HCT116 (cell line): ENCODE results near the gene DCTN4.

Source experiments
- CEBPB ChIP-seq: IDR thresholded peaks from 2 replicates; pipeline ENCODE4 v1.6.1; 2012; ENCODE audit warnings: low read depth
- EGR1 ChIP-seq: IDR thresholded peaks from 2 replicates; pipeline ENCODE4 v1.6.1; 2012; ENCODE audit warnings: low read depth
- EZH2 ChIP-seq: fragments of 200-600 bp; sonication (generic); IDR thresholded peaks from 2 replicates; pipeline ENCODE4 v1.6.1; 2017; ENCODE audit warnings: antibody characterized with exemption, mixed run types
- EZH2phosphoT487 ChIP-seq: fragments of 200-600 bp; IDR thresholded peaks from 2 replicates; pipeline ENCODE4 v1.6.1; 2018; ENCODE audit warnings: antibody characterized with exemption, borderline replicate concordance
- FOSL1 ChIP-seq: IDR thresholded peaks from 2 replicates; pipeline ENCODE4 v1.6.1; 2012; ENCODE audit warnings: low read depth
- JUND ChIP-seq: IDR thresholded peaks from 2 replicates; pipeline ENCODE4 v1.6.1; 2012
- POLR2A ChIP-seq: IDR thresholded peaks from 2 replicates; pipeline ENCODE4 v1.7.0; 2011; ENCODE audit warnings: borderline replicate concordance; ENCODE audit not compliant: insufficient read depth, insufficient read length; ENCODE audit errors: extremely low read depth
- POLR2AphosphoS5 ChIP-seq: IDR thresholded peaks from 2 replicates; pipeline ENCODE4 v1.6.1; 2011; ENCODE audit warnings: mild to moderate bottlenecking, low read depth, low read length, moderate library complexity
- SRF ChIP-seq: IDR thresholded peaks from 2 replicates; pipeline ENCODE4 v1.6.1; 2012; ENCODE audit warnings: low read depth
- YY1 ChIP-seq: IDR thresholded peaks from 2 replicates; pipeline ENCODE4 v1.6.1; 2011; ENCODE audit warnings: low read length, low read depth, moderate library complexity, mild to moderate bottlenecking; ENCODE audit not compliant: insufficient replicate concordance; ENCODE audit errors: extremely low read depth
- ZNF274 ChIP-seq: fragments of 200-500 bp; sonication (Bioruptor generic); IDR thresholded peaks from 2 replicates; pipeline ENCODE4 v1.6.1; 2014; ENCODE audit warnings: mild to moderate bottlenecking, low read depth, low read length, inconsistent platforms
- TF ChIP-seq, protein P1 (sequence below), 3 experiments: fragments of 200-600 bp in 1 of 3; sonication (generic) in 1 of 3; IDR thresholded peaks in 2 of 3; conservative IDR thresholded peaks in 1 of 3; 2 replicates each; pipeline ENCODE4 v1.5.1; 2012 to 2017; ENCODE audit warnings: low read depth in 2 of 3, low read length in 2 of 3, antibody characterized with exemption in 1 of 3, borderline replicate concordance in 1 of 3, control low read depth in 1 of 3, mild to moderate bottlenecking in 1 of 3, mixed read lengths in 1 of 3, mixed run types in 1 of 3, moderate library complexity in 1 of 3; ENCODE audit not compliant: insufficient read depth in 1 of 3
- TF ChIP-seq, protein P2 (sequence below): IDR thresholded peaks from 2 replicates; pipeline ENCODE4 v1.6.1; 2012; ENCODE audit warnings: low read depth
- TF ChIP-seq, protein P3 (sequence below): IDR thresholded peaks from 2 replicates; pipeline ENCODE4 v1.6.1; 2011; ENCODE audit warnings: mild to moderate bottlenecking, low read length, moderate library complexity; ENCODE audit not compliant: insufficient replicate concordance; ENCODE audit errors: extremely low read depth

DNA sequence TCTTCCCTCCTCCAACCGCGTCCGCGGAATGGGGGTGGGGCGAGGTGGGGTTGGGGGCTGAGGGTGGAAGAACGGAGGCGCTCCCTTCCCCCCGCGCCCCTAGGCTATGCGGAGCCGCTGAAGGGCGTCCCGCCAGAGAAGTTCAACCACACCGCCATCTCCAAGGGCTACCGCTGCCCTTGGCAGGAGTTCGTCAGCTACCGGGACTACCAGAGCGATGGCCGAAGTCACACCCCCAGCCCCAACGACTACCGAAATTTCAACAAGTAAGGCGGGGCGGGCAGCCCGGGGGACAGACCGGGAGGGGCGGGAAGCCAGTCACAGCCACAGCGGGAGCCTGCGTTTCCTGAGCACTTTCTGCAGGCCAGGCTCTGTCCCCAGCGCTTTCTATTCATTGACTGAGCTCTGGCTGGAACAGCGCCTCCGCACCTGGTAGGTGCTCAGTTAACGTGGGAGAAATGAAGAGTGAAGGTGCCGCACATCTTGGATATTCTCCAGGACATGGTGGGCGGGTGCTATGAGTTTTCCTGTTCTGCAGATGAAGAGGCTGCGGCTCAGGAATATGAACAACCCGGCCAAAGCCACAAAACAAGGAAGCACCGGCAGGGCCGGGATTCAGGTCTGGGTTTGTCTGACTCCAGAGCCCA, 86.5 kb downstream of the DCTN4 start:
- TF ChIP-seq EZH2 (no peak), EZH2phosphoT487 (no peak), CEBPB (no peak), POLR2A (no peak), EGR1 (no peak), POLR2AphosphoS5 (no peak), FOSL1 (no peak), ZNF274 (no peak), SRF (no peak), JUND (no peak), YY1 (no peak)
- TF ChIP-seq, protein P1, sequence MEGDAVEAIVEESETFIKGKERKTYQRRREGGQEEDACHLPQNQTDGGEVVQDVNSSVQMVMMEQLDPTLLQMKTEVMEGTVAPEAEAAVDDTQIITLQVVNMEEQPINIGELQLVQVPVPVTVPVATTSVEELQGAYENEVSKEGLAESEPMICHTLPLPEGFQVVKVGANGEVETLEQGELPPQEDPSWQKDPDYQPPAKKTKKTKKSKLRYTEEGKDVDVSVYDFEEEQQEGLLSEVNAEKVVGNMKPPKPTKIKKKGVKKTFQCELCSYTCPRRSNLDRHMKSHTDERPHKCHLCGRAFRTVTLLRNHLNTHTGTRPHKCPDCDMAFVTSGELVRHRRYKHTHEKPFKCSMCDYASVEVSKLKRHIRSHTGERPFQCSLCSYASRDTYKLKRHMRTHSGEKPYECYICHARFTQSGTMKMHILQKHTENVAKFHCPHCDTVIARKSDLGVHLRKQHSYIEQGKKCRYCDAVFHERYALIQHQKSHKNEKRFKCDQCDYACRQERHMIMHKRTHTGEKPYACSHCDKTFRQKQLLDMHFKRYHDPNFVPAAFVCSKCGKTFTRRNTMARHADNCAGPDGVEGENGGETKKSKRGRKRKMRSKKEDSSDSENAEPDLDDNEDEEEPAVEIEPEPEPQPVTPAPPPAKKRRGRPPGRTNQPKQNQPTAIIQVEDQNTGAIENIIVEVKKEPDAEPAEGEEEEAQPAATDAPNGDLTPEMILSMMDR (IDR thresholded peaks at IDR 0.05 in 2 of 3, conservative IDR thresholded peaks at IDR 0.05 in 1 of 3; ENCODE audit: borderline replicate concordance in 1 of 3, insufficient read depth in 1 of 3, low read depth in 2 of 3, low read length in 2 of 3), result no peak
- TF ChIP-seq, protein P2, sequence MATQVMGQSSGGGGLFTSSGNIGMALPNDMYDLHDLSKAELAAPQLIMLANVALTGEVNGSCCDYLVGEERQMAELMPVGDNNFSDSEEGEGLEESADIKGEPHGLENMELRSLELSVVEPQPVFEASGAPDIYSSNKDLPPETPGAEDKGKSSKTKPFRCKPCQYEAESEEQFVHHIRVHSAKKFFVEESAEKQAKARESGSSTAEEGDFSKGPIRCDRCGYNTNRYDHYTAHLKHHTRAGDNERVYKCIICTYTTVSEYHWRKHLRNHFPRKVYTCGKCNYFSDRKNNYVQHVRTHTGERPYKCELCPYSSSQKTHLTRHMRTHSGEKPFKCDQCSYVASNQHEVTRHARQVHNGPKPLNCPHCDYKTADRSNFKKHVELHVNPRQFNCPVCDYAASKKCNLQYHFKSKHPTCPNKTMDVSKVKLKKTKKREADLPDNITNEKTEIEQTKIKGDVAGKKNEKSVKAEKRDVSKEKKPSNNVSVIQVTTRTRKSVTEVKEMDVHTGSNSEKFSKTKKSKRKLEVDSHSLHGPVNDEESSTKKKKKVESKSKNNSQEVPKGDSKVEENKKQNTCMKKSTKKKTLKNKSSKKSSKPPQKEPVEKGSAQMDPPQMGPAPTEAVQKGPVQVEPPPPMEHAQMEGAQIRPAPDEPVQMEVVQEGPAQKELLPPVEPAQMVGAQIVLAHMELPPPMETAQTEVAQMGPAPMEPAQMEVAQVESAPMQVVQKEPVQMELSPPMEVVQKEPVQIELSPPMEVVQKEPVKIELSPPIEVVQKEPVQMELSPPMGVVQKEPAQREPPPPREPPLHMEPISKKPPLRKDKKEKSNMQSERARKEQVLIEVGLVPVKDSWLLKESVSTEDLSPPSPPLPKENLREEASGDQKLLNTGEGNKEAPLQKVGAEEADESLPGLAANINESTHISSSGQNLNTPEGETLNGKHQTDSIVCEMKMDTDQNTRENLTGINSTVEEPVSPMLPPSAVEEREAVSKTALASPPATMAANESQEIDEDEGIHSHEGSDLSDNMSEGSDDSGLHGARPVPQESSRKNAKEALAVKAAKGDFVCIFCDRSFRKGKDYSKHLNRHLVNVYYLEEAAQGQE, result no peak
- TF ChIP-seq, protein P3, sequence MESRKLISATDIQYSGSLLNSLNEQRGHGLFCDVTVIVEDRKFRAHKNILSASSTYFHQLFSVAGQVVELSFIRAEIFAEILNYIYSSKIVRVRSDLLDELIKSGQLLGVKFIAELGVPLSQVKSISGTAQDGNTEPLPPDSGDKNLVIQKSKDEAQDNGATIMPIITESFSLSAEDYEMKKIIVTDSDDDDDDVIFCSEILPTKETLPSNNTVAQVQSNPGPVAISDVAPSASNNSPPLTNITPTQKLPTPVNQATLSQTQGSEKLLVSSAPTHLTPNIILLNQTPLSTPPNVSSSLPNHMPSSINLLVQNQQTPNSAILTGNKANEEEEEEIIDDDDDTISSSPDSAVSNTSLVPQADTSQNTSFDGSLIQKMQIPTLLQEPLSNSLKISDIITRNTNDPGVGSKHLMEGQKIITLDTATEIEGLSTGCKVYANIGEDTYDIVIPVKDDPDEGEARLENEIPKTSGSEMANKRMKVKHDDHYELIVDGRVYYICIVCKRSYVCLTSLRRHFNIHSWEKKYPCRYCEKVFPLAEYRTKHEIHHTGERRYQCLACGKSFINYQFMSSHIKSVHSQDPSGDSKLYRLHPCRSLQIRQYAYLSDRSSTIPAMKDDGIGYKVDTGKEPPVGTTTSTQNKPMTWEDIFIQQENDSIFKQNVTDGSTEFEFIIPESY, result no peak
